ENCODE results near the gene RPL28.
"Not testable (repeated sequence)": the region's sequence is repeated elsewhere in the genome, so short reads cannot be mapped to it uniquely, and the experiment has no call there.

RPL28 gene

GRCh38 chr19:55426042-55426441 lies 40.3 kb downstream of the RPL28 start:
- peak; percentile 94 for DNase-seq (ENCODE audit: low spot score)

- no peak for DNase-seq (ENCODE audit: low spot score)
These were observed 45.5 kb downstream of the RPL28 start for GRCh38 chr19:55431183-55431582.

- no peak for DNase-seq (ENCODE audit: low spot score)
These were observed 46.7 kb downstream of the RPL28 start for GRCh38 chr19:55432241-55432959.

- DNase-seq (ENCODE audit: low spot score): no peak
These were observed 47.6 kb downstream of the RPL28 start for GRCh38 chr19:55433292-55433691.

GRCh38 chr19:55434356-55434919 lies 48.7 kb downstream of the RPL28 start:
- DNase-seq (ENCODE audit: low spot score): no peak

- DNase-seq (ENCODE audit: low spot score): no peak
These were observed 49.3 kb downstream of the RPL28 start for GRCh38 chr19:55435020-55435419.

GRCh38 chr19:55436847-55437246 lies 51.1 kb downstream of the RPL28 start:
- no peak for DNase-seq (ENCODE audit: low spot score)

GRCh38 chr19:55437410-55437809 lies 51.7 kb downstream of the RPL28 start:
- DNase-seq (ENCODE audit: low spot score): no peak

- DNase-seq (ENCODE audit: low spot score): no peak
These were observed 53.3 kb downstream of the RPL28 start for GRCh38 chr19:55439052-55439451.

GRCh38 chr19:55440411-55441105 lies 54.8 kb downstream of the RPL28 start:
- DNase-seq (ENCODE audit: low spot score): no peak

- DNase-seq (ENCODE audit: low spot score): no peak
These were observed 55.6 kb downstream of the RPL28 start for GRCh38 chr19:55441319-55441691.

GRCh38 chr19:55441692-55442321 lies 56.1 kb downstream of the RPL28 start:
- DNase-seq (ENCODE audit: low spot score): no peak

GRCh38 chr19:55442372-55442961 lies 56.7 kb downstream of the RPL28 start:
- no peak for DNase-seq (ENCODE audit: low spot score)

- DNase-seq (ENCODE audit: low spot score): no peak
These were observed 57.5 kb downstream of the RPL28 start, which contains the start of gene SHISA7 for GRCh38 chr19:55443045-55443823. SHISA7 (minus strand) TSS chr19:55443300; CDS start chr19:55442863, 437 bp downstream.

GRCh38 chr19:55443824-55444480 lies 58.2 kb downstream of the RPL28 start:
- no peak for DNase-seq (ENCODE audit: low spot score)

- no peak for DNase-seq (ENCODE audit: low spot score)
These were observed 58.9 kb downstream of the RPL28 start for GRCh38 chr19:55444646-55445045.

- no peak for DNase-seq (ENCODE audit: low spot score)
These were observed 60.3 kb downstream of the RPL28 start for GRCh38 chr19:55446060-55446459.

GRCh38 chr19:55447421-55448174 lies 61.9 kb downstream of the RPL28 start:
- DNase-seq (ENCODE audit: low spot score): no peak

- DNase-seq (ENCODE audit: low spot score): not testable (repeated sequence)
These were observed 62.4 kb downstream of the RPL28 start for GRCh38 chr19:55448175-55448490.

GRCh38 chr19:55449469-55449868 lies 63.7 kb downstream of the RPL28 start:
- DNase-seq (ENCODE audit: low spot score): no peak
